ENCODE data around the gene MPZL3. TPM values are rescaled to one million over a fixed set of nuclear protein-coding genes. Genes with fewer than 3 reads are reported as not detected.
A peak's percentile ranks its signal among the peaks of the same experiment; 100 is the strongest.

MPZL3 gene
- total RNA-seq, 2 experiments from 2014 or later, result 34.0 to 34.9 TPM

DNA sequence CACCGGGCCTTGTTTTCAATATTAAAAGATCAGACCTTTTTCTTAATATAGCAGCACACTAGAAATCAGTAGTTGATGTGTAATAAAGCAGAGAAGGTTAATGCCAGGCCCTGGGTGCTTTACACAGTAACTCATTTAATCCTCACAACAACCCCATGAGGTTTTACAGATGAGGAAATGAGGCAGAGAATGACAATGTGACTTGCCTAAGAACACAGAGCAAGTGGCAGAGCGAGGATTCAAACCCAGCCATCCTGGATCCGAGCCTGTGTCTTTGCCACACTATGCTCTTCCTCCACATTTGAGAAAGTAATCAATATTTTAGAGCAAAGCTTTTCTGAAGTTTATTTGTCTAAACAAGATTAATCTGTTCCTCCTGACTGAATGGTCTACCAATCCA, 34.6 kb downstream of the MPZL3 start:
- Mint-ChIP-seq H3K27ac (peak overlapping the region; percentile 94), H3K9me3 (no peaks in the 10 kb centered on the region), H3K4me3 (peak overlapping the region; percentile 74), H3K27me3 (no peaks in the 10 kb centered on the region), H3K36me3 (ENCODE audit: low read depth) (peaks cover 35% of the 10 kb centered on the region), H3K4me1 (peaks cover 95% of the 10 kb centered on the region)
- ChIA-PET CTCF (interaction anchor here (0.6 to 4.5 kb wide), 5 partner anchors 15 to 137 kb away, joined by 3 to 47 read pairs (median 9); no protein-coding TSS in a partner anchor), POLR2A (interaction anchor here (0.9 to 15.3 kb wide), 11 partner anchors 8 to 218 kb away, joined by 3 to 249 read pairs (median 9); partner anchors contain the start of genes CD3D, CD3E, JAML and MPZL3)
- DNase-seq, result no peak

DNA sequence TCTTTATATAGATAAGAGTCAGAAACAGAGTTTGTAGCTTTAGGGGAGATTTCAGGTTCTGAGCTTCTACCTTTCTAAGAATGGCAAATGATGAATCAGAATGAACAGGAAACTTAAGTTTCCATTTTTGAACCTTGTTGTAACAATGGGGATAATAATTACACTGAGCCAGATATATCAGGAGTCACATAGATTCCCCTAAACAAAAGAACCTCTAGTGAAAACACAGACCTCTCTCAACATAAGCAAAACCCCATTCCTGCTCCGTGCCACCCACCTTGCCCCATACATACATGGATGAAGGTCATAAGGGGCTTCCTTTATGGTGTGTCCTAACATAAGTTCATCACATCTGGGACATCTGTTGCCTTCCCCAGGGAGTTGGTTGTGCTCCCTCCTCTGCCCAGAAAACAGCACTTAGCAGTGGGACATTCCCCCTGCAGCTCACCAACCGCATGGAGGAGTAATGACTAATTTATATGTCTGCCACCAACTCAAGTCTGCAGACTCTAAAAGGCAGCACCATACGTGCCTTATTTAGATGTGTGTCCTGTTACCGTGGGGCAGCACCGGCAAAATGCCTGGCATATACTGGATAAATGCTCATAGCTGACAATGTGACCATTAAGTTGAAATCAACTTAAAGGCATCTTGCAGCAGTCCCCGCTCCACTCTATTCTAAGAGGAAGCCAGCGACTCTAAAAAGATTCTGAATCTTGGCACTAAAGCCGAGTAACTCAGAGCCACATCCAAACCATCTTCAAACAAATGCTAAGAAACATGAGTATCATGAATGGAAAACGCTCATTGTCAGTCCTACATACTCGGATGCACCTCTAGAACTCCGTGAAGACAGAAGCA, 35.3 kb downstream of the MPZL3 start:
- peaks cover 96% of the 10 kb centered on the region for H3K4me1 Mint-ChIP-seq
- no peaks in the 10 kb centered on the region for H3K27me3 Mint-ChIP-seq
- DNase-seq, result peak; percentile 57
- H3K27ac Mint-ChIP-seq, result peak overlapping the region; percentile 94
- ChIA-PET CTCF (interaction anchor here (0.9 to 4.5 kb wide), 8 partner anchors 9 to 286 kb away, joined by 3 to 47 read pairs (median 4); partner anchors contain the start of genes CD3E and JAML), POLR2A (interaction anchor here (0.6 to 15.3 kb wide), 19 partner anchors 9 to 185 kb away, joined by 3 to 249 read pairs (median 5); partner anchors contain the start of genes ATP5MG, CD3D, CD3E and JAML)
- H3K36me3 Mint-ChIP-seq (ENCODE audit: low read depth), result peaks cover 40% of the 10 kb centered on the region
- no peaks in the 10 kb centered on the region for H3K9me3 Mint-ChIP-seq
- peak overlapping the region; percentile 74 for H3K4me3 Mint-ChIP-seq

DNA sequence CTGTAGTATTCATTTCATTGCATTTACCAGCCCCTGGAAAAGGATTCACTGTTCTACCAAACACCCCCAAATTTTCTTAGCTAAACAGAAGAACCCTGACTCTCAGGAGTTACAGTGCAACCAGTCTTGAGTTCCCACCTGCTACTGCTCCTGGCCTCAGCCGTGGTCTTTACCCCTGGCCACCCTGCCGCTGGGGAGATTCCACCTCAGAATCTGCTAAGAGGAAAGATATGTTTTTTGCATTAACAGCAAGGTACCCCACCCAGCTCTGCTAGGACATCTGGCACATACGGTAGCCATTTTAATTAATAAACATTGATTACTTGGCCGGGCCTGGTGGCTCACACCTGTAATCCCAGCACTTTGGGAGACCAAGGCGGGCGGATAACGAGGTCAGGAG, 36.4 kb downstream of the MPZL3 start:
- DNase-seq, result no peak
- Mint-ChIP-seq H3K36me3 (ENCODE audit: low read depth) (peaks cover 50% of the 10 kb centered on the region), H3K4me3 (peak overlapping the region; percentile 48), H3K27ac (peak overlapping the region; percentile 94), H3K27me3 (no peaks in the 10 kb centered on the region), H3K4me1 (peaks cover 90% of the 10 kb centered on the region), H3K9me3 (no peaks in the 10 kb centered on the region)
- POLR2A ChIA-PET, result interaction anchor here (0.9 to 15.3 kb wide), 14 partner anchors 8 to 186 kb away, joined by 3 to 249 read pairs (median 6); partner anchors contain the start of genes ATP5MG, CD3D, CD3E and JAML
- CTCF ChIA-PET, result interaction anchor here (0.7 to 4.5 kb wide), 7 partner anchors 10 to 285 kb away, joined by 3 to 47 read pairs (median 3); partner anchors contain the start of gene JAML

DNA sequence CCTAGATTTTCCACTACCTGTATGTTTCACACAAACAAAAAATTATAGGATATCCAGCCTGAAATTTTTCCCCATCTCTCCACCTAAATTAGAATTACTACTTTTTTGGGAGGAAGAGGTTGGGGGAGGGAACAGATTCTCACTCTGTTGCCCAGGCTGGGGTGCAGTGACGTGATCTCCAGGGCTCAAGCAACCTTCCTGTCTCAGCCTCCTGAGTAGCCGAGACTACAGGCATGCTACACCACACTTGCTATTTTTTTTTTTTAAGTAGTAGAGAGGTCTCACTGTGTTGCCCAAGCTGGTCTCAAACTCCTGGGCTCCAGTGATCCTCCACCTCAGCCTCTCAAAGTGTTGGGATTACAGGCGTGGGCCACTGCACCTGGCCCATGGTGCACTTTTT, 36.9 kb downstream of the MPZL3 start:
- DNase-seq, result peak; percentile 55
- ChIA-PET CTCF (interaction anchor here (0.7 to 4.5 kb wide), 5 partner anchors 11 to 132 kb away, joined by 3 to 47 read pairs (median 13); partner anchors contain the start of gene JAML), POLR2A (interaction anchor here (1.2 to 15.3 kb wide), 9 partner anchors 10 to 127 kb away, joined by 3 to 249 read pairs (median 7); partner anchors contain the start of genes CD3D, JAML, MPZL2 and MPZL3)
- peaks cover 90% of the 10 kb centered on the region for H3K4me1 Mint-ChIP-seq
- H3K4me3 Mint-ChIP-seq, result peak overlapping the region; percentile 50
- H3K27ac Mint-ChIP-seq, result peak overlapping the region; percentile 94
- H3K27me3 Mint-ChIP-seq, result no peaks in the 10 kb centered on the region
- H3K9me3 Mint-ChIP-seq, result no peaks in the 10 kb centered on the region
- H3K36me3 Mint-ChIP-seq (ENCODE audit: low read depth), result peaks cover 53% of the 10 kb centered on the region

DNA sequence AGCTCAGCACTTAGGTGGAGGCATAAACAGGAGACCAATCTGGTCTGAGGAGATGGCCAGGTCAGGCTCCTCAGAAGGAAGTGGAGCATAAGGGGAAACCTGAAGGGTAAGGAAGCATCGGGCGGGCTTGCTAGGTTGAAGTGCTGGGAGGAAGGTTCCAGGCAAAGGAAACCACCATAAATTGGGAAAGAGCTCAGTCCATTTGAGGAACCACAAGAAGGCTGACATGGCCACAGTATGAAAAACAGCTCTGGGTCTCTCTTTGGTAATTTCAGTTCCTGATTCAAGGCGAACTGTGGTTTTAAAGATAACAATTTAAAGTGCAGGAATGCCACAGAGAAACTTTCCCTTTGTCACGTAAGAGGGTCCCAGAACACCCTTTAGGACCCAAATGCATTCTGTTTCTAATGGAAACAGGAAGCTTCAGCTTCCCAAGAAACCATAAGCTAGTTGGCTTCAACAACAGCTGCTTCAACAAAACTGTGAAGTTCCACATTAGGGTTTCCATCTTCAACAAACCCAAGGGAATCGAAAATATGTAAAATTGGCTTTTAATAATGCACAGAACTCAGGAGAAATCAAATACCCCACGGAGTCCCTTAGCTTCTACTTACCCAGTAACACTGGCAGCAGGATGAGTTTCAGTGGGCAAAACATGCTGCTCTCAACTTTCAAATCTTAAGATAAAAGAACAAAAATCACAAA, 37.8 kb downstream of the MPZL3 start:
- H3K27me3 Mint-ChIP-seq, result no peaks in the 10 kb centered on the region
- no peaks in the 10 kb centered on the region for H3K9me3 Mint-ChIP-seq
- H3K4me1 Mint-ChIP-seq, result peaks cover 85% of the 10 kb centered on the region
- H3K36me3 Mint-ChIP-seq (ENCODE audit: low read depth), result peaks cover 50% of the 10 kb centered on the region
- POLR2A ChIA-PET, result interaction anchor here (1.1 to 15.3 kb wide), 11 partner anchors 8 to 221 kb away, joined by 3 to 249 read pairs (median 4); partner anchors contain the start of genes JAML and MPZL3
- no peak for DNase-seq
- H3K4me3 Mint-ChIP-seq, result peak overlapping the region; percentile 50
- CTCF ChIA-PET, result interaction anchor here (0.5 to 4.5 kb wide), 10 partner anchors 8 to 887 kb away, joined by 3 to 47 read pairs (median 4); partner anchors contain the start of genes CD3E, CEP164 and JAML
- peak overlapping the region; percentile 94 for H3K27ac Mint-ChIP-seq

DNA sequence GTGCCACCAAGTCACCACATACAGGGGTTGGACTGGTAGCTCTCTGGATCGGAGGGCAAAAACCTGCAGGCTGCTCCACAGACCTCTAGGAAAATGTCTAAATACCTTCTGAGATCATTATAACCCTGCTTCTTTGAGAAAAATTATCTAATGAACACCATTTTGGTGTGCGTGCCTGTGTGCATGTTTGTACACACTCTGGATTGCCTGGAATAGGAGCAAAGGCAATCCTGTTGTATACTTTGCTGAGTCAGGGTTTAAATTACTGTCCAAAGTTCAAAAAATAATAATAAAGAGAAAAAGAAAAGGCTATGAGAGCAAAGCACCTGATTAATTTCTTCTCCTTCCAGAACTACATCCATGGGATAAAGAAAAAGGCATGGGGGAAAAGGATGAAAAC, 38.4 kb downstream of the MPZL3 start:
- Mint-ChIP-seq H3K36me3 (ENCODE audit: low read depth) (peaks cover 52% of the 10 kb centered on the region), H3K4me1 (peaks cover 85% of the 10 kb centered on the region), H3K27me3 (no peaks in the 10 kb centered on the region), H3K9me3 (no peaks in the 10 kb centered on the region), H3K4me3 (peak overlapping the region; percentile 3), H3K27ac (peak overlapping the region; percentile 94)
- DNase-seq, result no peak
- ChIA-PET CTCF (interaction anchor here (1.2 to 4.5 kb wide), 8 partner anchors 9 to 90 kb away, joined by 3 to 47 read pairs (median 6); partner anchors contain the start of genes CD3E and JAML), POLR2A (interaction anchor here (1.0 to 15.3 kb wide), 10 partner anchors 9 to 222 kb away, joined by 3 to 249 read pairs (median 6); partner anchors contain the start of genes JAML, MPZL3 and UBE4A)

DNA sequence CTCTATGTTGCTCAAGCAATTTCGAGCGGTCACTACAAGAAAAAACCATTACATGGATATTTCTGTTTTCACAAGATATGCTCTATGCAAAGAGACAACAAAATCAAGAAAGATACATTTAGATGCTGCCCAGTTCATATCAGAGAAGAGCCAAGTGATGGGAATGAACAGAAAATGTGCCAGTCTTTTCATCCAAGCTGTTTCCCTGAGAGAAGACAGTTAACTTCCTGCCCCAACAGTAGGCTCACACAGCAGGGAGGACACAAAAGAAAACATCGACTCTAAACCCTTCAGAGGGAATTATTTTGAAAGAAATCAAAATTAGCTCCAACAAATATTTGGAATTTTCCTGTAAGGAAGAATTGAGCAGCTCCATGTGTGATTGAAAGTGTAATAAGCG, 39.0 kb downstream of the MPZL3 start:
- CTCF ChIA-PET, result interaction anchor here (1.3 to 4.5 kb wide), 4 partner anchors 9 to 83 kb away, joined by 3 to 47 read pairs (median 18); partner anchors contain the start of gene JAML
- H3K27ac Mint-ChIP-seq, result peak overlapping the region; percentile 94
- H3K27me3 Mint-ChIP-seq, result no peaks in the 10 kb centered on the region
- peaks cover 82% of the 10 kb centered on the region for H3K4me1 Mint-ChIP-seq
- no peak for DNase-seq
- POLR2A ChIA-PET, result interaction anchor here (1.0 to 15.3 kb wide), 9 partner anchors 9 to 222 kb away, joined by 3 to 249 read pairs (median 4); partner anchors contain the start of genes JAML and UBE4A
- H3K4me3 Mint-ChIP-seq, result no peak overlapping the region
- no peaks in the 10 kb centered on the region for H3K9me3 Mint-ChIP-seq
- peaks cover 55% of the 10 kb centered on the region for H3K36me3 Mint-ChIP-seq (ENCODE audit: low read depth)

DNA sequence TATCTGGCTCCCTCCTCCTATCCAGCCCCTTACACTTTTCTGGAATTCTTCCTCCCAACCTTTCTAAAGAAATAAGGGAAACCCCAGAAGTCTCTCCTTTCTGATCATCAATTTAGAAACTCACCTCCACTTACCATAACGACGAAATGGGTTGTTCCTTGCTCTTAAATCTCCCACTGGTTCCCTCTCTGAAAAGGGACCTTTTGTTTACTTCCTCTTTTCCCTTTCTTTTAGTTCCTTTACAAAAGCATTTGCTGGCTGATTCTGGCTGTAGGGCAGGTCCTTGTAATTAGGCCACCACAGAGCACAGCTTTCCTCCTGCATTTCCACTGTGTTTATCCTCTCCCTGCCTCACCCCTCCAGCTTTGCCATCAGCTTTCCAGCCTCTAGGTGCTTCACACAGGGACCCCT, 39.4 kb downstream of the MPZL3 start:
- H3K27ac Mint-ChIP-seq, result peak overlapping the region; percentile 94
- ChIA-PET POLR2A (interaction anchor here (0.6 to 15.3 kb wide), 7 partner anchors 9 to 147 kb away, joined by 3 to 249 read pairs (median 3); partner anchors contain the start of genes JAML and UBE4A), CTCF (interaction anchor here (1.4 to 4.1 kb wide), 3 partner anchors 13 to 83 kb away, joined by 5 to 30 read pairs (median 12); partner anchors contain the start of gene JAML)
- H3K4me1 Mint-ChIP-seq, result peaks cover 82% of the 10 kb centered on the region
- H3K27me3 Mint-ChIP-seq, result no peaks in the 10 kb centered on the region
- no peaks in the 10 kb centered on the region for H3K9me3 Mint-ChIP-seq
- H3K4me3 Mint-ChIP-seq, result no peak overlapping the region
- DNase-seq, result no peak
- peaks cover 58% of the 10 kb centered on the region for H3K36me3 Mint-ChIP-seq (ENCODE audit: low read depth)

DNA sequence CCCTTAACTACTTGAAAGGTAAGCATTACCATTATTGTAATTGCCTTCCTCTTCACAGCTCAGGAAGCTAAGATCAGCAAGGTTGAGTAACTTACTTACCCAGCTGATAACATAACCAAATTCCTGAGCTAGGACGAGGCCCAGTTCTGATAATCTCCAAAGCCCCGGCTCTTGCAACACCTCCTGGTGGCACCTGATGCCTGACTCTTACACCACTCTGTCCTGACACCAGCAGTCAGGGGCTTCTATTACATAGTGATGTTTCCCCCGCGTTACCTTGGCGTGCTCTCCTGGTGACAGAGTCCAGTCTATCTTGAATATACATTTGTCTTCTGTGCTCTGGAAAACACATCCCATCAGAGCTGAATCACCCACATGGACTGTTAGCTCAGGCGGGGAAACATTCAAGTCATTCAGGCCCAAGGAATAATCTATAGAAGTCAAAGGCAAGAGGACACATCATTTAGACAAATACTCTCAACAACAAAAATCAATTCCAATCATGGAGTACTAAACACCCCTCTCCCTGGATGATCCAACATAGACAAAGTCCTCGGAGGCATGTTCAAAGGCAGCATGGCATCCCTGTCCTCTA, 39.9 kb downstream of the MPZL3 start:
- H3K36me3 Mint-ChIP-seq (ENCODE audit: low read depth), result peaks cover 60% of the 10 kb centered on the region
- no peak for DNase-seq
- no peaks in the 10 kb centered on the region for H3K27me3 Mint-ChIP-seq
- ChIA-PET POLR2A (interaction anchor here (0.6 to 15.3 kb wide), 4 partner anchors 8 to 34 kb away, joined by 3 to 249 read pairs (median 8); partner anchors contain the start of gene JAML), CTCF (interaction anchor here (1.3 to 2.3 kb wide), 5 partner anchors 10 to 395 kb away, joined by 3 to 12 read pairs (median 3); partner anchors contain the start of gene CD3G)
- H3K4me1 Mint-ChIP-seq, result peaks cover 79% of the 10 kb centered on the region
- no peak overlapping the region for H3K4me3 Mint-ChIP-seq
- no peak overlapping the region for H3K27ac Mint-ChIP-seq
- H3K9me3 Mint-ChIP-seq, result no peaks in the 10 kb centered on the region

DNA sequence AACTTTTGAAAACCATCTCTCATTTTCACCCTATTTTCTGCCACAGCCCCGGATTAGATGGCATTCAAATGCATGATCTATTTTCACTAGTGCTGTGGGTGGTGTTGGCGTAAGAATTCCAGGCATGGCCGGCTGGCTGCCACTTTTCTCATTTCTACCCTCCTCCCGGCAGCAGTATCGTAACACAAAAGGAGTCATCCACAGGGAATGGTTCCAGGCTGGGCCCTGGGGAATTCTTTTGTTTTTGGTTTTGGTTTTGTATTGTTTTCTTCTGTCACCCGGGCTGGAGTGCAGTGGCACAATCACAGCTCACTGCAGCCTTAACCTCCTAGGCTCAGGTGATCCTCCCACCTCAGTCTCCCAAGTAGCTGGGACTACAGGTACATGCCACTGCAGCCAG, 41.2 kb downstream of the MPZL3 start:
- peaks cover 72% of the 10 kb centered on the region for H3K36me3 Mint-ChIP-seq (ENCODE audit: low read depth)
- CTCF ChIA-PET, result interaction anchor here (1.2 to 2.3 kb wide), 6 partner anchors 9 to 393 kb away, joined by 3 to 12 read pairs (median 3); partner anchors contain the start of gene CD3G
- POLR2A ChIA-PET, result interaction anchor here (0.6 to 2.5 kb wide), 6 partner anchors 9 to 35 kb away, joined by 3 to 12 read pairs (median 4); no protein-coding TSS in a partner anchor
- H3K4me1 Mint-ChIP-seq, result peaks cover 80% of the 10 kb centered on the region
- no peak for DNase-seq
- H3K27ac Mint-ChIP-seq, result no peak overlapping the region
- H3K27me3 Mint-ChIP-seq, result no peaks in the 10 kb centered on the region
- H3K4me3 Mint-ChIP-seq, result no peak overlapping the region
- peaks cover 2% of the 10 kb centered on the region for H3K9me3 Mint-ChIP-seq

DNA sequence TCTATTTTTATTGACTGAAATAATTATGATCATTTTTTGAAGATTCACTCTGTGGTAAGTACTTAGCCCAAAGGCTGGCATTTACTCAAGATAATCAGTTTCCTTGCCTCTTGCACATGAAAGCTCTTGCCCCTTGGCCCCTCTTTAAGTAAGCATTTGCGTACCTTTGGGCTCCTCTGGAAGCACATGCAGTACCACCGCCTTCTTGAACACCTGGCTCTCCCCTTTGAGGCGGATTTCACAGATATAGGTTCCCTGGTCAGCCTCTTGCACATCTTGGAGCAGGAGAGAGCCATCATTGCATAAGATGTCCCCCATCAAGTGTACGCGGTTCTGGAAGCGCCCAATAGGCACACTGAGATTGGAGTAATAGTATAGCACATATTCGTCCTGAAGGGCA, 41.8 kb downstream of the MPZL3 start:
- Mint-ChIP-seq H3K4me3 (no peak overlapping the region), H3K9me3 (peaks cover 2% of the 10 kb centered on the region), H3K36me3 (ENCODE audit: low read depth) (peaks cover 79% of the 10 kb centered on the region), H3K4me1 (peaks cover 80% of the 10 kb centered on the region), H3K27ac (no peak overlapping the region), H3K27me3 (no peaks in the 10 kb centered on the region)
- POLR2A ChIA-PET, result interaction anchor here (1.8 to 2.5 kb wide), 2 partner anchors 10 to 36 kb away, joined by 4 to 12 read pairs; no protein-coding TSS in a partner anchor
- DNase-seq, result no peak
- CTCF ChIA-PET, result interaction anchor here (2.1 kb wide), 1 partner anchor 8 kb away, joined by 10 read pairs; no protein-coding TSS in a partner anchor
